IMR-90 (cell line): ENCODE data around the gene PIGZ. TPM values are rescaled to one million over a fixed set of nuclear protein-coding genes. Genes with fewer than 3 reads are reported as not detected.

ENCODE experiments used
- ATAC-seq: fragments of 200-7000 bp; cut with Tn5 transposase; 2 replicates; pipeline ENCODE4 v1.9.1; 2020; ENCODE audit warnings: low read depth, mild to moderate bottlenecking, moderate library complexity
- BruUV-seq: library from RNA; stranded (reverse); fragments of 400-500 nt; replicated peaks from 2 replicates; lab custom pipeline; 2021; lab: Mats Ljungman, UMichigan
- CTCF ChIA-PET: fragments of 300-600 bp; formaldehyde crosslinking; extraction: SDS; loops from one replicate; lab custom pipeline; 2021; ENCODE audit warnings: antibody characterized with exemption; lab: Yijun Ruan, JAX
- POLR2A ChIA-PET: fragments of 300-600 bp; sonication (Branson Sonifier 250); formaldehyde crosslinking; loops from one replicate; lab custom pipeline; 2022; ENCODE audit warnings: antibody characterized with exemption; ENCODE audit not compliant: unreplicated experiment; lab: Charles Lee
- DNase-seq: peaks from one replicate; pipeline ENCODE4 v3.0.0; 2013
- H2AFZ ChIP-seq: replicated peaks from 2 replicates; pipeline ENCODE3; 2013; ENCODE audit warnings: low read length, mild to moderate bottlenecking; ENCODE audit not compliant: poor library complexity
- H2AK5ac ChIP-seq: 2 replicates; pipeline ENCODE4 v1.6.1; 2013; ENCODE audit warnings: low read depth, low read length, inconsistent platforms
- H2AK9ac ChIP-seq: replicated peaks from 2 replicates; pipeline ENCODE3; 2013; ENCODE audit warnings: mild to moderate bottlenecking, low read depth, low read length, moderate library complexity; ENCODE audit not compliant: poor library complexity
- H2BK120ac ChIP-seq: 2 replicates; pipeline ENCODE4 v1.6.1; 2013; ENCODE audit warnings: low read depth, low read length, inconsistent platforms
- H2BK15ac ChIP-seq: 3 replicates; pipeline ENCODE4 v1.6.1; 2013; ENCODE audit warnings: low read depth, low read length, inconsistent platforms
- H2BK20ac ChIP-seq: 2 replicates; pipeline ENCODE4 v1.6.1; 2013; ENCODE audit warnings: low read depth, mild to moderate bottlenecking, inconsistent platforms, low read length, moderate library complexity
- H2BK5ac ChIP-seq: 2 replicates; pipeline ENCODE4 v1.6.1; 2013; ENCODE audit warnings: mild to moderate bottlenecking, low read depth, low read length, inconsistent platforms; ENCODE audit not compliant: poor library complexity, severe bottlenecking
- H3K14ac ChIP-seq: replicated peaks from 2 replicates; pipeline ENCODE4 v1.6.1; 2013; ENCODE audit warnings: low read depth, low read length, inconsistent platforms
- H3K18ac ChIP-seq: 2 replicates; pipeline ENCODE4 v1.6.1; 2013; ENCODE audit warnings: low read depth, low read length, control low read depth
- H3K23ac ChIP-seq: 2 replicates; pipeline ENCODE4 v1.6.1; 2013; ENCODE audit warnings: low read depth, low read length, inconsistent platforms
- H3K27ac ChIP-seq: 2 replicates; pipeline ENCODE4 v1.5.1; 2013; ENCODE audit warnings: mild to moderate bottlenecking, control low read depth, low read length; ENCODE audit not compliant: insufficient read depth
- H3K27me3 ChIP-seq: 2 replicates; pipeline ENCODE4 v1.6.1; 2013; ENCODE audit warnings: low read length; ENCODE audit not compliant: control insufficient read depth, insufficient read depth
- H3K36me3 ChIP-seq: 2 replicates; pipeline ENCODE4 v1.6.1; 2013; ENCODE audit warnings: low read length, mixed read lengths; ENCODE audit not compliant: control insufficient read depth, insufficient read depth
- H3K4ac ChIP-seq: 2 replicates; pipeline ENCODE4 v1.6.1; 2013; ENCODE audit warnings: low read depth, low read length, inconsistent platforms
- H3K4me1 ChIP-seq: 2 replicates; pipeline ENCODE4 v1.6.1; 2013; ENCODE audit warnings: low read length, mixed read lengths; ENCODE audit not compliant: control insufficient read depth, insufficient read depth
- H3K4me2 ChIP-seq: 2 replicates; pipeline ENCODE4 v1.6.1; 2013; ENCODE audit warnings: low read depth, mild to moderate bottlenecking, control low read depth, low read length, moderate library complexity
- H3K4me3 ChIP-seq: 2 replicates; pipeline ENCODE4 v1.5.1; 2013; ENCODE audit warnings: low read depth, mild to moderate bottlenecking, control low read depth, low read length, moderate library complexity; ENCODE audit not compliant: insufficient read depth
- H3K56ac ChIP-seq: 2 replicates; pipeline ENCODE4 v1.6.1; 2013; ENCODE audit warnings: low read length, inconsistent platforms; ENCODE audit not compliant: insufficient read depth; ENCODE audit errors: extremely low read depth
- H3K79me1 ChIP-seq, 2 experiments: 2 replicates each; pipeline ENCODE4 v1.6.1; 2013; ENCODE audit warnings: low read length in 2 of 2, inconsistent platforms in 1 of 2, low read depth in 1 of 2
- H3K9ac ChIP-seq: 2 replicates; pipeline ENCODE4 v1.6.1; 2013; ENCODE audit warnings: low read depth, low read length, control low read depth
- H3K9me1 ChIP-seq: 2 replicates; pipeline ENCODE4 v1.6.1; 2013; ENCODE audit warnings: low read length, inconsistent platforms; ENCODE audit not compliant: insufficient read depth
- H3K9me3 ChIP-seq: 2 replicates; pipeline ENCODE4 v1.6.1; 2013; ENCODE audit warnings: low read length; ENCODE audit not compliant: control insufficient read depth, insufficient read depth
- H4K20me1 ChIP-seq: 2 replicates; pipeline ENCODE4 v1.6.1; 2013; ENCODE audit warnings: low read length, inconsistent platforms; ENCODE audit not compliant: insufficient read depth
- H4K5ac ChIP-seq: 2 replicates; pipeline ENCODE4 v1.6.1; 2013; ENCODE audit warnings: mild to moderate bottlenecking, low read depth, low read length, control low read depth
- H4K8ac ChIP-seq, 2 experiments: 2 replicates each; pipeline ENCODE4 v1.6.1; 2013; ENCODE audit warnings: low read depth in 2 of 2, low read length in 2 of 2, control low read depth in 1 of 2, inconsistent platforms in 1 of 2
- H4K91ac ChIP-seq: 2 replicates; pipeline ENCODE4 v1.6.1; 2013; ENCODE audit warnings: low read depth, low read length, inconsistent platforms; ENCODE audit not compliant: insufficient read depth
- CTCF ChIP-seq: conservative IDR thresholded peaks from 2 replicates; pipeline ENCODE4 v1.5.1; 2012; ENCODE audit warnings: mild to moderate bottlenecking, low read depth, low read length, improper control_type of control experiment
- MAZ ChIP-seq: IDR thresholded peaks from 2 replicates; pipeline ENCODE4 v1.6.1; 2012; ENCODE audit warnings: low read depth, mild to moderate bottlenecking, low read length, improper control_type of control experiment, moderate library complexity, borderline replicate concordance
- RAD21 ChIP-seq: IDR thresholded peaks from 2 replicates; pipeline ENCODE4 v1.6.1; 2012; ENCODE audit warnings: low read length, improper control_type of control experiment
- RCOR1 ChIP-seq: IDR thresholded peaks from 2 replicates; pipeline ENCODE4 v1.6.1; 2012; ENCODE audit warnings: mild to moderate bottlenecking, low read length, improper control_type of control experiment; ENCODE audit not compliant: insufficient replicate concordance
- SMC3 ChIP-seq: fragments of 150-350 bp; IDR thresholded peaks from 2 replicates; pipeline ENCODE4 v1.6.1; 2016; ENCODE audit warnings: low read depth, mild to moderate bottlenecking, antibody characterized with exemption, low read length, moderate library complexity
- USF2 ChIP-seq: fragments of 150-350 bp; IDR thresholded peaks from 2 replicates; pipeline ENCODE4 v1.6.1; 2017; ENCODE audit warnings: mild to moderate bottlenecking, antibody characterized with exemption, low read length, low read depth
- WGBS, 2 experiments: methylation state at CpG; one replicate each; pipeline versions ENCODE4 v1.1.5 to v1.1.7; 2013; ENCODE audit warnings: missing lambda C conversion rate in 2 of 2; ENCODE audit not compliant: insufficient read length in 1 of 2; ENCODE audit errors: extremely low coverage in 2 of 2; 5-methylcytosine and 5-hydroxymethylcytosine counted together
- dilution Hi-C: fragments of 300-500 bp; cut with HindIII; formaldehyde crosslinking; loops from one replicate; pipeline ENCODE4 v1.14.3; 2018; ENCODE audit warnings: low sequenced_read_pairs; ENCODE audit not compliant: unreplicated experiment
- in situ Hi-C: fragments of 300-500 bp; cut with MboI; formaldehyde crosslinking; loops from 3 replicates; pipeline ENCODE4 v1.14.3; 2019; ENCODE audit warnings: low sequenced_read_pairs, inconsistent platforms, mixed read lengths
- intact Hi-C: fragments of 100-400 bp; cut with micrococcal nuclease; formaldehyde crosslinking; loops from 2 replicates; pipeline ENCODE4 v1.10.0; 2022
- polyA plus RNA-seq, 3 experiments: library from polyadenylated mRNA; depleted of rRNA; stranded (reverse); fragments of >200 nt; gene quantifications; 2 replicates each; pipeline ENCODE4 v1.2.3, GENCODE V29; 2012; ENCODE audit warnings: low replicate concordance in 1 of 3
- total RNA-seq: library from RNA; depleted of rRNA; stranded (reverse); fragments of >200 nt; gene quantifications from 2 replicates; pipeline ENCODE4 v1.2.3, GENCODE V29; 2012

The PIGZ gene
- total and polyA plus RNA-seq, 2 of the 4 experiments (the other 2 are of a cell fraction), result 0.18 to 0.86 TPM

- Histone ChIP-seq H3K79me1 (no peaks in the 10 kb centered on the region), H2AK5ac (no peak overlapping the region), H3K4me1 (peaks cover 4% of the 10 kb centered on the region), H3K56ac (no peak overlapping the region), H3K36me3 (no peaks in the 10 kb centered on the region), H2BK20ac (no peak overlapping the region), H3K23ac (no peak overlapping the region), H3K9ac (no peak overlapping the region), H2AFZ (peak overlapping the region; percentile 96), H3K27ac (no peak overlapping the region), H3K14ac (no peak overlapping the region), H4K91ac (no peak overlapping the region), H3K9me1 (no peaks in the 10 kb centered on the region), H2AK9ac (peak overlapping the region; percentile 55), H2BK15ac (no peak overlapping the region), H2BK120ac (no peak overlapping the region), H3K18ac (no peak overlapping the region), H4K5ac (no peak overlapping the region), H3K4ac (no peak overlapping the region), H3K4me3 (peak overlapping the region; percentile 62), H4K8ac (no peak overlapping the region), H2BK5ac (no peak overlapping the region), H3K27me3 (peaks cover 38% of the 10 kb centered on the region), H4K20me1 (no peaks in the 10 kb centered on the region), H3K9me3 (no peaks in the 10 kb centered on the region), H3K4me2 (peak overlapping the region; percentile 74)
- TF ChIP-seq SMC3 (peak; percentile 63), CTCF (peak; percentile 85), MAZ (peak; percentile 20; the same call in 1 of the 2 replicates), RCOR1 (no peak), USF2 (no peak), RAD21 (peak; percentile 69)
- ATAC-seq, result peak; percentile 87
- 21% methylated on average over 24 of the region's 100 CpGs; no CpG with 5 or more reads in 1 of the 2 experiments for WGBS, 2 experiments
- BruUV-seq, result no TSS peak
- intact Hi-C loops, result loop anchor here (1.0 to 2.0 kb wide), 2 partner anchors 132 to 361 kb away; no protein-coding TSS in a partner anchor
- ChIA-PET POLR2A (no interaction called here), CTCF (interaction anchor here (0.6 kb wide), 2 partner anchors 28 to 212 kb away, joined by 3 read pairs; no protein-coding TSS in a partner anchor)
- dilution Hi-C loops, result no loop called here
- DNase-seq, result peak; percentile 35
- in situ Hi-C loops, result loop anchor here (10.0 to 25.0 kb wide), 2 partner anchors 215 to 358 kb away; no protein-coding TSS in a partner anchor
Measured at GRCh38 chr3:196969660-196970546, 1.3 kb upstream of the PIGZ start.
